Measurements from ENCODE around the gene GRHPR. TPM values are rescaled to one million over a fixed set of nuclear protein-coding genes. Genes with fewer than 3 reads are reported as not detected.

Gene GRHPR
- total RNA-seq, 2 experiments from 2014 or later, result 62.8 to 64.6 TPM

DNA sequence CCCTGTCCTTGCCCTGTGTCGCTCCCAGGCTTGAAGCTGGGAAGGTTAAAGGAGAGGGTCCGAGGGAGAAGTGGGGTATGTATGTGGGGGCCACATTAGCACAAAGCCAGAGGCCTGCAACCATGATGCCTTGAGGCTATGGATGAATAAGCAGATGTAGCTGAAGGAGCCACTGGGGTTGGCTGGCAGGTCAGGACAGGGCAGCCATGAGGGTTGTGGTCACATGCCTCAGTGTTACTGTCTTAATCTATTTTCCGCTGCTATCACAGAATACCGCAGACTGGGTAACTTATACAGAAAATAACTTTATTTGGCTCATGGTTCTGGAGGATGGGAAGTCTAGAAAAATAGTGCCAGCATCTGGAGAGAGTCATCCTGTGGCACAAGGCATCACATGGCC, 9.2 kb upstream of the GRHPR start:
- Mint-ChIP-seq H3K27me3 (no peaks in the 10 kb centered on the region), H3K4me3 (no peak overlapping the region), H3K9me3 (no peaks in the 10 kb centered on the region), H3K36me3 (ENCODE audit: low read depth) (no peaks in the 10 kb centered on the region), H3K4me1 (ENCODE audit: low read depth) (peaks cover 25% of the 10 kb centered on the region), H3K27ac (no peak overlapping the region)
- DNase-seq (no peak), ATAC-seq (no peak)
- POLR2A ChIA-PET, result interaction anchor here (0.6 to 1.0 kb wide), 2 partner anchors 9 to 834 kb away, joined by 3 to 7 read pairs; partner anchors contain the start of gene GRHPR
- intact Hi-C loops (cut with micrococcal nuclease), result loop anchor here (10.0 kb wide), 1 partner anchor 51 kb away; the partner anchor contains the start of gene ZBTB5
- CTCF ChIA-PET, result interaction anchor here (1.3 to 1.4 kb wide), 2 partner anchors 417 to 540 kb away, joined by 3 to 5 read pairs; no protein-coding TSS in a partner anchor
- TF ChIP-seq, protein P1, sequence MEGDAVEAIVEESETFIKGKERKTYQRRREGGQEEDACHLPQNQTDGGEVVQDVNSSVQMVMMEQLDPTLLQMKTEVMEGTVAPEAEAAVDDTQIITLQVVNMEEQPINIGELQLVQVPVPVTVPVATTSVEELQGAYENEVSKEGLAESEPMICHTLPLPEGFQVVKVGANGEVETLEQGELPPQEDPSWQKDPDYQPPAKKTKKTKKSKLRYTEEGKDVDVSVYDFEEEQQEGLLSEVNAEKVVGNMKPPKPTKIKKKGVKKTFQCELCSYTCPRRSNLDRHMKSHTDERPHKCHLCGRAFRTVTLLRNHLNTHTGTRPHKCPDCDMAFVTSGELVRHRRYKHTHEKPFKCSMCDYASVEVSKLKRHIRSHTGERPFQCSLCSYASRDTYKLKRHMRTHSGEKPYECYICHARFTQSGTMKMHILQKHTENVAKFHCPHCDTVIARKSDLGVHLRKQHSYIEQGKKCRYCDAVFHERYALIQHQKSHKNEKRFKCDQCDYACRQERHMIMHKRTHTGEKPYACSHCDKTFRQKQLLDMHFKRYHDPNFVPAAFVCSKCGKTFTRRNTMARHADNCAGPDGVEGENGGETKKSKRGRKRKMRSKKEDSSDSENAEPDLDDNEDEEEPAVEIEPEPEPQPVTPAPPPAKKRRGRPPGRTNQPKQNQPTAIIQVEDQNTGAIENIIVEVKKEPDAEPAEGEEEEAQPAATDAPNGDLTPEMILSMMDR (IDR thresholded peaks at IDR 0.05), result no peak

DNA sequence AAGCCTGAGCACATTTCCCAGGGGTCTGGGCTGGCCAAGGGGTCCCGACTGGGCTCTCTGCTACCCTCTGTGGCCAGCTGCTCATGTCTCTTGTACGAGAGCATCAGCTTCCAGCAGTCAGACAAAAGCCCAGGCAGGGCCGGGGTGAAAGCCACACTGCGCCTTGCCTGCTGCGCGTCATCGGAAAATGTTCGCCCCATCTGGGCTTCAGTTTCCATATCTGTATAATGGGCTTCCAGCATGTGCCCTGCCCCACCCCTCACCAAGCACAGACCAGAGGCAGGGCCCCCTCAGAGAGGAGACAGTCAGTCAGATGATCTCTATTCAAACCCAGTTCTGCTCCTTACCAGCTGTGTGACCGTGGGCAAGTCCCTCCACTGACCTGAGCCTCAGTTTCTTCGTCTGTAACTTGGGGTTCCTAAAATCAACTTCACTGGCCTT, 8.0 kb upstream of the GRHPR start:
- TF ChIP-seq, protein P1 (IDR thresholded peaks at IDR 0.05), result no peak
- DNase-seq, result no peak
- POLR2A ChIA-PET, result no interaction called here
- H3K4me1 Mint-ChIP-seq (ENCODE audit: low read depth), result peaks cover 17% of the 10 kb centered on the region
- no peaks in the 10 kb centered on the region for H3K9me3 Mint-ChIP-seq
- H3K27me3 Mint-ChIP-seq, result no peaks in the 10 kb centered on the region
- ATAC-seq, result no peak
- CTCF ChIA-PET, result interaction anchor here (0.7 to 2.1 kb wide), 12 partner anchors 8 to 686 kb away, joined by 3 to 12 read pairs (median 4); partner anchors contain the start of gene POLR1E
- intact Hi-C loops (cut with micrococcal nuclease), result loop anchor here (10.0 kb wide), 1 partner anchor 50 kb away; the partner anchor contains the start of gene ZBTB5
- H3K36me3 Mint-ChIP-seq (ENCODE audit: low read depth), result no peaks in the 10 kb centered on the region
- H3K27ac Mint-ChIP-seq, result no peak overlapping the region
- H3K4me3 Mint-ChIP-seq, result no peak overlapping the region

DNA sequence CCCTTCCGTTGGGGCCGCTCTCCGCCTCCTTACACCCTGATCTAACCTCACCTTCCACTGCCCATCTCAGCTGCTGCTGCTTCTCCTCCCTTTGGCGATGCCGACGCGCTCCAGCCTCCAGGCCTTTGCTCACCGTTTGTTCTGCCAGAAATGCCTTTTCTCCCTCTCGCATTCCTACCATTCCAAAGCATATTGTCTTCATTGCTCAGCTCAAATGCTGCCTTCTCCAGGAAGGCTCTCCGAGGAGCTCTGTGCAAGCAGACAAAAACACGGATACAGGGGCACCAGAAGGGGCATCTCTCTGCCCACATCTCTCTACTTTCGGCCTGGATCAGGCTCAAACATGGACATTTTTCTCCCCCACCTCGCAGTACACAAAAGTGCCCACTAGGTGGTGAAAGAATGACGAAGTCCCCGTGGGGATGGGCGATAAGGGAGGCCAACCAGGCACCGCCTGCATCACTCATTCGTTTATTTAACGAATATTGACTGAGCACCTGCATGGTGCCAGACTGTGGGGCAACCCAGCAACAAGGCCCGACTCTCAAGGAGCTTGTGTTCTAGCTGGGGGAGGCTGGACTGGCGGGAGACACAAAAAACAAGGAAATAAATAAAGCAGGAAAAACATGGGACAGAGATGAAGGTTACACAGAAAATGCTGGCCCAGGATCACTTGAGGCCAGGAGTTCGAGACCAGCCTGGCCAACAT, 7.3 kb upstream of the GRHPR start:
- Mint-ChIP-seq H3K27me3 (no peaks in the 10 kb centered on the region), H3K36me3 (ENCODE audit: low read depth) (no peaks in the 10 kb centered on the region), H3K4me3 (no peak overlapping the region), H3K9me3 (no peaks in the 10 kb centered on the region), H3K4me1 (ENCODE audit: low read depth) (peaks cover 14% of the 10 kb centered on the region), H3K27ac (no peak overlapping the region)
- ATAC-seq (peak; percentile 90), DNase-seq (peak; percentile 88)
- intact Hi-C loops (cut with micrococcal nuclease), result loop anchor here (10.0 kb wide), 1 partner anchor 50 kb away; the partner anchor contains the start of gene ZBTB5
- POLR2A ChIA-PET, result no interaction called here
- TF ChIP-seq, protein P1 (IDR thresholded peaks at IDR 0.05), result peak; percentile 82
- CTCF ChIA-PET, result interaction anchor here (0.7 to 2.1 kb wide), 16 partner anchors 9 to 687 kb away, joined by 3 to 12 read pairs (median 4); partner anchors contain the start of gene POLR1E

DNA sequence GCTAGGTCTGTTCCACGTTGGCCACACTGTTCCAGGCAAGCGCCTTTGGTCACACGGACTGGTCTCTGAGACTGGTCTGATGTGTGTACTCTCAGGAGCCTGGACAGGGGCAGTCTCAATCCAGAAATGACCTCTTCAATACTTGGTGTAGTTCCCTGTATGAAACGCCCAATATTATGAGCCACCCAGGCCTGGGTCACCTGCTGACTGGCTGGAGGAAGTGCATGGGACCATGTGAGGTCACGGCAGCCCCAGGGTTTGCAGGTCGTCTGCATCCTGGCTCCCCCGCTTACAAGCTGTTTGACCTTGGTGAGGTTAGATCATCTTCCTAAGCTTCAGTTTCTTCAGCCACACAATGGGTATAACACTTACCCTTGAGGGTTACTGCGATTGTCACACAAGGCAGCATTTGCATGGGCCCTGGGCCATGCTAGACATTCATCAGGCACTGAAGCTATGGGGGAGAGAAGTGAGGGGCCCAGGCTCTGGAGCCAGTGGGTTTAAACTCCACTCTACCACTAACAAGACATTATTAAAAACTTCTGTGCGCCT, 5.2 kb upstream of the GRHPR start:
- TF ChIP-seq, protein P1 (IDR thresholded peaks at IDR 0.05), result no peak
- Mint-ChIP-seq H3K4me1 (ENCODE audit: low read depth) (peaks cover 13% of the 10 kb centered on the region), H3K4me3 (no peak overlapping the region), H3K9me3 (no peaks in the 10 kb centered on the region), H3K27ac (no peak overlapping the region), H3K36me3 (ENCODE audit: low read depth) (no peaks in the 10 kb centered on the region), H3K27me3 (no peaks in the 10 kb centered on the region)
- DNase-seq (no peak), ATAC-seq (no peak)
- ChIA-PET CTCF (no interaction called here), POLR2A (interaction anchor here (1.6 kb wide), 1 partner anchor 49 kb away, joined by 6 read pairs; the partner anchor contains the start of gene ZBTB5)
- intact Hi-C loops (cut with micrococcal nuclease), result loop anchor here (10.0 kb wide), 1 partner anchor 47 kb away; the partner anchor contains the start of gene ZBTB5
